Measurements from ENCODE around the gene RAD9B.

GRCh38 chr12:110516995-110517394 lies 14.9 kb downstream of the RAD9B start:
- TF ChIP-seq CTCF (conservative IDR thresholded peaks at IDR 0.05) (no peak), ZFX (IDR thresholded peaks at IDR 0.05) (no peak)

All from C4-2B (cell line).